ENCODE measurements around the gene USP36. TPM values are rescaled to one million over a fixed set of nuclear protein-coding genes. Genes with fewer than 3 reads are reported as not detected.

USP36 gene
- total RNA-seq, 1 experiment from 2014 or later, result 113 TPM

DNA sequence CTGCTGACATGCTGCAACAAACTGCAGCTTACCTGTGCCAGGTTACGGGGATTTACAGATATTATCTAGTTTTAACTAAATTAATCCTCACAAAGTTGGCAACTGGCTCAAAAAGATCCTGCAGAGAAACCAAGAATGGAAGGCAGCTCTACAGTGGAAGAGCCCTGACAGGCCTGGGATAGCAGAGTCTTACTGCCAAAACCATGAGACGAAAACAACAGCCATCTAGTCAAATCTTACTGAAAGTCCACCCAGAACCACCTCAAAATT, 8.1 kb downstream of the USP36 start:
- in situ Hi-C loops (cut with HindIII; ENCODE audit: low pct_unique_long_range_greater_than_20kb, low sequenced_read_pairs), result loop anchor here (25.0 kb wide), 1 partner anchor 345 kb away; no protein-coding TSS in a partner anchor
- ATAC-seq (no peak), DNase-seq (ENCODE audit: low read depth, low spot score) (no peak)
- peaks cover 1% of the 10 kb centered on the region; the same call in 1 of the 2 replicates for H3K4me1 ChIP-seq (ENCODE audit: control insufficient read depth, insufficient read depth, low read length)
- POLR2A ChIA-PET, result no interaction called here
- H3K27me3 ChIP-seq (ENCODE audit: control insufficient read depth, insufficient read depth, low read length), result no peaks in the 10 kb centered on the region
- no TSS peak for BruUV-seq (replicated peaks)
- TF ChIP-seq SIN3A (IDR thresholded peaks at IDR 0.05; ENCODE audit: borderline replicate concordance, insufficient read depth, low read depth, low read length) (no peak), POLR2AphosphoS5 (IDR thresholded peaks at IDR 0.05; ENCODE audit: low read depth, low read length) (no peak), TCF7L2 (IDR thresholded peaks at IDR 0.05; ENCODE audit: low read depth, low read length) (no peak)
- TF ChIP-seq, protein P1, sequence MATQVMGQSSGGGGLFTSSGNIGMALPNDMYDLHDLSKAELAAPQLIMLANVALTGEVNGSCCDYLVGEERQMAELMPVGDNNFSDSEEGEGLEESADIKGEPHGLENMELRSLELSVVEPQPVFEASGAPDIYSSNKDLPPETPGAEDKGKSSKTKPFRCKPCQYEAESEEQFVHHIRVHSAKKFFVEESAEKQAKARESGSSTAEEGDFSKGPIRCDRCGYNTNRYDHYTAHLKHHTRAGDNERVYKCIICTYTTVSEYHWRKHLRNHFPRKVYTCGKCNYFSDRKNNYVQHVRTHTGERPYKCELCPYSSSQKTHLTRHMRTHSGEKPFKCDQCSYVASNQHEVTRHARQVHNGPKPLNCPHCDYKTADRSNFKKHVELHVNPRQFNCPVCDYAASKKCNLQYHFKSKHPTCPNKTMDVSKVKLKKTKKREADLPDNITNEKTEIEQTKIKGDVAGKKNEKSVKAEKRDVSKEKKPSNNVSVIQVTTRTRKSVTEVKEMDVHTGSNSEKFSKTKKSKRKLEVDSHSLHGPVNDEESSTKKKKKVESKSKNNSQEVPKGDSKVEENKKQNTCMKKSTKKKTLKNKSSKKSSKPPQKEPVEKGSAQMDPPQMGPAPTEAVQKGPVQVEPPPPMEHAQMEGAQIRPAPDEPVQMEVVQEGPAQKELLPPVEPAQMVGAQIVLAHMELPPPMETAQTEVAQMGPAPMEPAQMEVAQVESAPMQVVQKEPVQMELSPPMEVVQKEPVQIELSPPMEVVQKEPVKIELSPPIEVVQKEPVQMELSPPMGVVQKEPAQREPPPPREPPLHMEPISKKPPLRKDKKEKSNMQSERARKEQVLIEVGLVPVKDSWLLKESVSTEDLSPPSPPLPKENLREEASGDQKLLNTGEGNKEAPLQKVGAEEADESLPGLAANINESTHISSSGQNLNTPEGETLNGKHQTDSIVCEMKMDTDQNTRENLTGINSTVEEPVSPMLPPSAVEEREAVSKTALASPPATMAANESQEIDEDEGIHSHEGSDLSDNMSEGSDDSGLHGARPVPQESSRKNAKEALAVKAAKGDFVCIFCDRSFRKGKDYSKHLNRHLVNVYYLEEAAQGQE (IDR thresholded peaks at IDR 0.05; ENCODE audit: insufficient read depth in 1 of 2, low read depth in 2 of 2, low read length in 1 of 2), result no peak
- TF ChIP-seq, protein P2, sequence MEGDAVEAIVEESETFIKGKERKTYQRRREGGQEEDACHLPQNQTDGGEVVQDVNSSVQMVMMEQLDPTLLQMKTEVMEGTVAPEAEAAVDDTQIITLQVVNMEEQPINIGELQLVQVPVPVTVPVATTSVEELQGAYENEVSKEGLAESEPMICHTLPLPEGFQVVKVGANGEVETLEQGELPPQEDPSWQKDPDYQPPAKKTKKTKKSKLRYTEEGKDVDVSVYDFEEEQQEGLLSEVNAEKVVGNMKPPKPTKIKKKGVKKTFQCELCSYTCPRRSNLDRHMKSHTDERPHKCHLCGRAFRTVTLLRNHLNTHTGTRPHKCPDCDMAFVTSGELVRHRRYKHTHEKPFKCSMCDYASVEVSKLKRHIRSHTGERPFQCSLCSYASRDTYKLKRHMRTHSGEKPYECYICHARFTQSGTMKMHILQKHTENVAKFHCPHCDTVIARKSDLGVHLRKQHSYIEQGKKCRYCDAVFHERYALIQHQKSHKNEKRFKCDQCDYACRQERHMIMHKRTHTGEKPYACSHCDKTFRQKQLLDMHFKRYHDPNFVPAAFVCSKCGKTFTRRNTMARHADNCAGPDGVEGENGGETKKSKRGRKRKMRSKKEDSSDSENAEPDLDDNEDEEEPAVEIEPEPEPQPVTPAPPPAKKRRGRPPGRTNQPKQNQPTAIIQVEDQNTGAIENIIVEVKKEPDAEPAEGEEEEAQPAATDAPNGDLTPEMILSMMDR (IDR thresholded peaks at IDR 0.05), result no peak
- H3K36me3 ChIP-seq (ENCODE audit: control insufficient read depth, insufficient read depth, low read length), result peaks cover 32% of the 10 kb centered on the region
- CTCF ChIA-PET, result no interaction called here
- H3K9me3 ChIP-seq (ENCODE audit: control insufficient read depth, insufficient read depth, low read depth, low read length), result no peaks in the 10 kb centered on the region
- H3K27ac ChIP-seq (ENCODE audit: low read length), result no peak overlapping the region
- intact Hi-C loops (cut with micrococcal nuclease; ENCODE audit: unreplicated experiment), result no loop called here
- no peak overlapping the region for H3K4me3 ChIP-seq (ENCODE audit: low read depth in 2 of 2, low read length in 2 of 2)

DNA sequence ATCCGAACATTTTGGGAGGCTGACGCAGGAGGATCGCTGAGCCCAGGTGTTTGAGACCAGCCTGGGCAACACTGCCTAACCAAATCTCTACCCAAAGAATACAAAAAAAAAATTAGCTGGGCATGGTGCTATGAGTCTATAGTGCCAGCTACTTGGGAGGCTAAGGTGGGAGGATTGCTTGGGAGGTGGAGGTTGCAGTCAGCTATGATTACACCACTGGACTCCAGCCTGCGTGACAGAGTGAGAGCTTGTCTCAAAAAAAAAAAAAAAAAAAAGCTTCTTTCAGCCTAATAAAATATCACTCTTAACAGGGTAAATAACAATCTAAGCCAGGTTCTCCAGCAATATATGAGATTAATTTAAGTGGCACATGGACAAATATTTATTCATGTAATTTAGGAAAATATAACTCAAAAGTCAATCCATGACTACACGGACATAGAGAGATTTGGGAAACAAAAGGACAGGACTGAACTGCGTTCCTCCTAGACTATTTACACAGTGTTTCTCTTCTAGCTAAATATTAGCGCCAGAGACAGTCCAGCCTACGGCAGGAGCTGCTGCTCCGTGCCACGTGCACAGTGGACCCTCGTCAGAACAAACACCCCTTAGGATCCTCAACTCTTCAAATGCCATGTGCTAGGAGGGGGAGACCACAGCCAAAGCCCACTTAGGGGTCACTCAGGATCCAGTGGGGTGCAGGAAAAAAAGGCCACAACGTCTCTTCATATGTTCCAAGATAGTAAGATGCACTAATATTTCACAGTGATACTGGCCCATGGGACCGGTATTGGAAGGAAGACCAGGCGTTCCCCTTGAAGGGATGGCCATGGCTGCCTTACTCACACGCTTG, 8.7 kb downstream of the USP36 start:
- H3K4me1 ChIP-seq (ENCODE audit: control insufficient read depth, insufficient read depth, low read length), result no peaks in the 10 kb centered on the region
- no peak overlapping the region for H3K27ac ChIP-seq (ENCODE audit: low read length)
- peaks cover 32% of the 10 kb centered on the region for H3K36me3 ChIP-seq (ENCODE audit: control insufficient read depth, insufficient read depth, low read length)
- intact Hi-C loops (cut with micrococcal nuclease; ENCODE audit: unreplicated experiment) (no loop called here), in situ Hi-C loops (cut with HindIII; ENCODE audit: low pct_unique_long_range_greater_than_20kb, low sequenced_read_pairs) (loop anchor here (25.0 kb wide), 1 partner anchor 345 kb away; no protein-coding TSS in a partner anchor)
- POLR2A ChIA-PET, result no interaction called here
- no peak overlapping the region for H3K4me3 ChIP-seq (ENCODE audit: low read depth in 2 of 2, low read length in 2 of 2)
- H3K27me3 ChIP-seq (ENCODE audit: control insufficient read depth, insufficient read depth, low read length), result no peaks in the 10 kb centered on the region
- no peaks in the 10 kb centered on the region for H3K9me3 ChIP-seq (ENCODE audit: control insufficient read depth, insufficient read depth, low read depth, low read length)
- BruUV-seq (replicated peaks), result no TSS peak
- ATAC-seq (no peak), DNase-seq (ENCODE audit: low read depth, low spot score) (no peak)
- TF ChIP-seq, protein P1 (IDR thresholded peaks at IDR 0.05; ENCODE audit: insufficient read depth in 1 of 2, low read depth in 2 of 2, low read length in 1 of 2), result no peak
- TF ChIP-seq TCF7L2 (IDR thresholded peaks at IDR 0.05; ENCODE audit: low read depth, low read length) (no peak), SIN3A (IDR thresholded peaks at IDR 0.05; ENCODE audit: borderline replicate concordance, insufficient read depth, low read depth, low read length) (no peak), POLR2AphosphoS5 (IDR thresholded peaks at IDR 0.05; ENCODE audit: low read depth, low read length) (no peak)
- TF ChIP-seq, protein P2 (IDR thresholded peaks at IDR 0.05), result no peak
- CTCF ChIA-PET, result no interaction called here
